IMR-90 (cell line): ENCODE measurements around the gene AHNAK2. TPM values are rescaled to one million over a fixed set of nuclear protein-coding genes. Genes with fewer than 3 reads are reported as not detected.
A peak's percentile ranks its signal among the peaks of the same experiment; 100 is the strongest.

ENCODE experiments used
- ATAC-seq: fragments of 200-7000 bp; cut with Tn5 transposase; 2 replicates; pipeline ENCODE4 v1.9.1; 2020; ENCODE audit warnings: low read depth, mild to moderate bottlenecking, moderate library complexity
- BruUV-seq: library from RNA; stranded (reverse); fragments of 400-500 nt; replicated peaks from 2 replicates; lab custom pipeline; 2021; lab: Mats Ljungman, UMichigan
- CTCF ChIA-PET: fragments of 300-600 bp; formaldehyde crosslinking; extraction: SDS; loops from one replicate; lab custom pipeline; 2021; ENCODE audit warnings: antibody characterized with exemption; lab: Yijun Ruan, JAX
- POLR2A ChIA-PET: fragments of 300-600 bp; sonication (Branson Sonifier 250); formaldehyde crosslinking; loops from one replicate; lab custom pipeline; 2022; ENCODE audit warnings: antibody characterized with exemption; ENCODE audit not compliant: unreplicated experiment; lab: Charles Lee
- DNase-seq: peaks from one replicate; pipeline ENCODE4 v3.0.0; 2013
- H2AFZ ChIP-seq: replicated peaks from 2 replicates; pipeline ENCODE3; 2013; ENCODE audit warnings: low read length, mild to moderate bottlenecking; ENCODE audit not compliant: poor library complexity
- H2AK5ac ChIP-seq: 2 replicates; pipeline ENCODE4 v1.6.1; 2013; ENCODE audit warnings: low read depth, low read length, inconsistent platforms
- H2AK9ac ChIP-seq: replicated peaks from 2 replicates; pipeline ENCODE3; 2013; ENCODE audit warnings: mild to moderate bottlenecking, low read depth, low read length, moderate library complexity; ENCODE audit not compliant: poor library complexity
- H2BK120ac ChIP-seq: 2 replicates; pipeline ENCODE4 v1.6.1; 2013; ENCODE audit warnings: low read depth, low read length, inconsistent platforms
- H2BK15ac ChIP-seq: 3 replicates; pipeline ENCODE4 v1.6.1; 2013; ENCODE audit warnings: low read depth, low read length, inconsistent platforms
- H2BK20ac ChIP-seq: 2 replicates; pipeline ENCODE4 v1.6.1; 2013; ENCODE audit warnings: low read depth, mild to moderate bottlenecking, inconsistent platforms, low read length, moderate library complexity
- H2BK5ac ChIP-seq: 2 replicates; pipeline ENCODE4 v1.6.1; 2013; ENCODE audit warnings: mild to moderate bottlenecking, low read depth, low read length, inconsistent platforms; ENCODE audit not compliant: poor library complexity, severe bottlenecking
- H3K14ac ChIP-seq: replicated peaks from 2 replicates; pipeline ENCODE4 v1.6.1; 2013; ENCODE audit warnings: low read depth, low read length, inconsistent platforms
- H3K18ac ChIP-seq: 2 replicates; pipeline ENCODE4 v1.6.1; 2013; ENCODE audit warnings: low read depth, low read length, control low read depth
- H3K23ac ChIP-seq: 2 replicates; pipeline ENCODE4 v1.6.1; 2013; ENCODE audit warnings: low read depth, low read length, inconsistent platforms
- H3K27ac ChIP-seq: 2 replicates; pipeline ENCODE4 v1.5.1; 2013; ENCODE audit warnings: mild to moderate bottlenecking, control low read depth, low read length; ENCODE audit not compliant: insufficient read depth
- H3K27me3 ChIP-seq: 2 replicates; pipeline ENCODE4 v1.6.1; 2013; ENCODE audit warnings: low read length; ENCODE audit not compliant: control insufficient read depth, insufficient read depth
- H3K36me3 ChIP-seq: 2 replicates; pipeline ENCODE4 v1.6.1; 2013; ENCODE audit warnings: low read length, mixed read lengths; ENCODE audit not compliant: control insufficient read depth, insufficient read depth
- H3K4ac ChIP-seq: 2 replicates; pipeline ENCODE4 v1.6.1; 2013; ENCODE audit warnings: low read depth, low read length, inconsistent platforms
- H3K4me1 ChIP-seq: 2 replicates; pipeline ENCODE4 v1.6.1; 2013; ENCODE audit warnings: low read length, mixed read lengths; ENCODE audit not compliant: control insufficient read depth, insufficient read depth
- H3K4me2 ChIP-seq: 2 replicates; pipeline ENCODE4 v1.6.1; 2013; ENCODE audit warnings: low read depth, mild to moderate bottlenecking, control low read depth, low read length, moderate library complexity
- H3K4me3 ChIP-seq: 2 replicates; pipeline ENCODE4 v1.5.1; 2013; ENCODE audit warnings: low read depth, mild to moderate bottlenecking, control low read depth, low read length, moderate library complexity; ENCODE audit not compliant: insufficient read depth
- H3K56ac ChIP-seq: 2 replicates; pipeline ENCODE4 v1.6.1; 2013; ENCODE audit warnings: low read length, inconsistent platforms; ENCODE audit not compliant: insufficient read depth; ENCODE audit errors: extremely low read depth
- H3K79me1 ChIP-seq, 2 experiments: 2 replicates each; pipeline ENCODE4 v1.6.1; 2013; ENCODE audit warnings: low read length in 2 of 2, inconsistent platforms in 1 of 2, low read depth in 1 of 2
- H3K9ac ChIP-seq: 2 replicates; pipeline ENCODE4 v1.6.1; 2013; ENCODE audit warnings: low read depth, low read length, control low read depth
- H3K9me1 ChIP-seq: 2 replicates; pipeline ENCODE4 v1.6.1; 2013; ENCODE audit warnings: low read length, inconsistent platforms; ENCODE audit not compliant: insufficient read depth
- H3K9me3 ChIP-seq: 2 replicates; pipeline ENCODE4 v1.6.1; 2013; ENCODE audit warnings: low read length; ENCODE audit not compliant: control insufficient read depth, insufficient read depth
- H4K20me1 ChIP-seq: 2 replicates; pipeline ENCODE4 v1.6.1; 2013; ENCODE audit warnings: low read length, inconsistent platforms; ENCODE audit not compliant: insufficient read depth
- H4K5ac ChIP-seq: 2 replicates; pipeline ENCODE4 v1.6.1; 2013; ENCODE audit warnings: mild to moderate bottlenecking, low read depth, low read length, control low read depth
- H4K8ac ChIP-seq, 2 experiments: 2 replicates each; pipeline ENCODE4 v1.6.1; 2013; ENCODE audit warnings: low read depth in 2 of 2, low read length in 2 of 2, control low read depth in 1 of 2, inconsistent platforms in 1 of 2
- H4K91ac ChIP-seq: 2 replicates; pipeline ENCODE4 v1.6.1; 2013; ENCODE audit warnings: low read depth, low read length, inconsistent platforms; ENCODE audit not compliant: insufficient read depth
- BHLHE40 ChIP-seq: fragments of 150-350 bp; IDR thresholded peaks from 2 replicates; pipeline ENCODE4 v1.6.1; 2016; ENCODE audit warnings: mild to moderate bottlenecking, low read depth, low read length
- CEBPB ChIP-seq: IDR thresholded peaks from 2 replicates; pipeline ENCODE4 v1.6.1; 2012; ENCODE audit warnings: low read depth, low read length, improper control_type of control experiment
- CHD1 ChIP-seq: IDR thresholded peaks from 2 replicates; pipeline ENCODE4 v1.6.1; 2012; ENCODE audit warnings: low read depth, low read length, improper control_type of control experiment
- CTCF ChIP-seq: conservative IDR thresholded peaks from 2 replicates; pipeline ENCODE4 v1.5.1; 2012; ENCODE audit warnings: mild to moderate bottlenecking, low read depth, low read length, improper control_type of control experiment
- ELK1 ChIP-seq: fragments of 150-350 bp; IDR thresholded peaks from 2 replicates; pipeline ENCODE4 v1.6.1; 2016; ENCODE audit warnings: low read depth, mild to moderate bottlenecking, low read length, moderate library complexity, borderline replicate concordance
- FOS ChIP-seq: fragments of 150-350 bp; IDR thresholded peaks from 2 replicates; pipeline ENCODE4 v1.6.1; 2016; ENCODE audit warnings: low read depth, low read length
- MAFK ChIP-seq: IDR thresholded peaks from 2 replicates; pipeline ENCODE4 v1.6.1; 2012; ENCODE audit warnings: low read depth, low read length, improper control_type of control experiment
- MAZ ChIP-seq: IDR thresholded peaks from 2 replicates; pipeline ENCODE4 v1.6.1; 2012; ENCODE audit warnings: low read depth, mild to moderate bottlenecking, low read length, improper control_type of control experiment, moderate library complexity, borderline replicate concordance
- MXI1 ChIP-seq: IDR thresholded peaks from 2 replicates; pipeline ENCODE4 v1.6.1; 2012; ENCODE audit warnings: low read depth, mild to moderate bottlenecking, low read length, moderate library complexity, borderline replicate concordance
- NFE2L2 ChIP-seq: fragments of 150-350 bp; IDR thresholded peaks from 2 replicates; pipeline ENCODE4 v1.6.1; 2016; ENCODE audit warnings: low read depth, mild to moderate bottlenecking, low read length
- POLR2A ChIP-seq: IDR thresholded peaks from 2 replicates; pipeline ENCODE4 v1.6.1; 2012; ENCODE audit warnings: mild to moderate bottlenecking, low read depth, low read length
- RAD21 ChIP-seq: IDR thresholded peaks from 2 replicates; pipeline ENCODE4 v1.6.1; 2012; ENCODE audit warnings: low read length, improper control_type of control experiment
- RCOR1 ChIP-seq: IDR thresholded peaks from 2 replicates; pipeline ENCODE4 v1.6.1; 2012; ENCODE audit warnings: mild to moderate bottlenecking, low read length, improper control_type of control experiment; ENCODE audit not compliant: insufficient replicate concordance
- RFX5 ChIP-seq: IDR thresholded peaks from 2 replicates; pipeline ENCODE4 v1.8.0; 2012; ENCODE audit warnings: low read depth, mild to moderate bottlenecking, low read length, moderate library complexity
- SMC3 ChIP-seq: fragments of 150-350 bp; IDR thresholded peaks from 2 replicates; pipeline ENCODE4 v1.6.1; 2016; ENCODE audit warnings: low read depth, mild to moderate bottlenecking, antibody characterized with exemption, low read length, moderate library complexity
- USF2 ChIP-seq: fragments of 150-350 bp; IDR thresholded peaks from 2 replicates; pipeline ENCODE4 v1.6.1; 2017; ENCODE audit warnings: mild to moderate bottlenecking, antibody characterized with exemption, low read length, low read depth
- WGBS, 2 experiments: methylation state at CpG; one replicate each; pipeline versions ENCODE4 v1.1.5 to v1.1.7; 2013; ENCODE audit warnings: missing lambda C conversion rate in 2 of 2; ENCODE audit not compliant: insufficient read length in 1 of 2; ENCODE audit errors: extremely low coverage in 2 of 2; 5-methylcytosine and 5-hydroxymethylcytosine counted together
- dilution Hi-C: fragments of 300-500 bp; cut with HindIII; formaldehyde crosslinking; loops from one replicate; pipeline ENCODE4 v1.14.3; 2018; ENCODE audit warnings: low sequenced_read_pairs; ENCODE audit not compliant: unreplicated experiment
- in situ Hi-C: fragments of 300-500 bp; cut with MboI; formaldehyde crosslinking; loops from 3 replicates; pipeline ENCODE4 v1.14.3; 2019; ENCODE audit warnings: low sequenced_read_pairs, inconsistent platforms, mixed read lengths
- intact Hi-C: fragments of 100-400 bp; cut with micrococcal nuclease; formaldehyde crosslinking; loops from 2 replicates; pipeline ENCODE4 v1.10.0; 2022
- polyA plus RNA-seq, 3 experiments: library from polyadenylated mRNA; depleted of rRNA; stranded (reverse); fragments of >200 nt; gene quantifications; 2 replicates each; pipeline ENCODE4 v1.2.3, GENCODE V29; 2012; ENCODE audit warnings: low replicate concordance in 1 of 3
- total RNA-seq: library from RNA; depleted of rRNA; stranded (reverse); fragments of >200 nt; gene quantifications from 2 replicates; pipeline ENCODE4 v1.2.3, GENCODE V29; 2012

AHNAK2 gene
- total and polyA plus RNA-seq, 2 of the 4 experiments (the other 2 are of a cell fraction), result 2.6 to 7.9 TPM

DNA sequence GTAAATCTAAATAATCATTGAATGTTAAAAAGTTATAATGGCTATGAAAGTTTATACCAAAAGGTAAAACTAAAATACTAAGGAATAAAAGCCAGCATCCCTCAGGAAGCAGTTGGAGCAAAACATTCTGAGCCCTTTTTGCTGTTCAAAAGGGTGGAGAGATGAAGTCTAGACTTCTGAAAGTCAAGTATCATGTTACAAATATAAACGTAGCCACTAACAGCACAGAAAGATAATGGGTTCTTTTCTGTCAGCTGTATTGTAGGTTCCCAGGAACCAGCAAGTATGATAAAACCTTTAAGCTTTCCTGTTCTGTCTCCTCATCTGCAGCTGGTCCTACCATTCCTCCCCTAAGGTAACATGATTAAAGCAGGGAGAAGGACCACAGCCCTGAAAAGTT lies 69.9 kb downstream of the AHNAK2 start:
- Histone ChIP-seq H3K27ac (no peak overlapping the region), H4K5ac (no peak overlapping the region), H3K9me1 (no peaks in the 10 kb centered on the region), H3K9me3 (peaks cover 17% of the 10 kb centered on the region), H3K27me3 (peaks cover 26% of the 10 kb centered on the region), H4K20me1 (no peaks in the 10 kb centered on the region), H3K14ac (no peak overlapping the region), H3K36me3 (no peaks in the 10 kb centered on the region), H3K23ac (no peak overlapping the region), H4K91ac (no peak overlapping the region), H2AK5ac (no peak overlapping the region), H3K4me3 (no peak overlapping the region), H3K4me2 (no peak overlapping the region), H2AFZ (no peak overlapping the region), H3K18ac (no peak overlapping the region), H2BK120ac (no peak overlapping the region), H3K79me1 (no peaks in the 10 kb centered on the region), H4K8ac (no peak overlapping the region), H3K56ac (no peak overlapping the region), H2AK9ac (no peak overlapping the region), H3K4ac (no peak overlapping the region), H2BK5ac (no peak overlapping the region), H2BK20ac (no peak overlapping the region), H2BK15ac (no peak overlapping the region), H3K9ac (no peak overlapping the region), H3K4me1 (peaks cover 2% of the 10 kb centered on the region; the same call in 1 of the 2 replicates)
- dilution Hi-C loops (no loop called here), in situ Hi-C loops (no loop called here), intact Hi-C loops (no loop called here)
- ChIA-PET POLR2A (no interaction called here), CTCF (no interaction called here)
- BruUV-seq, result no TSS peak
- ATAC-seq, result peak; percentile 62; the same call in 1 of the 2 replicates
- TF ChIP-seq RCOR1 (no peak), SMC3 (no peak), NFE2L2 (no peak), ELK1 (no peak), CEBPB (no peak), USF2 (no peak), MAZ (no peak), RFX5 (no peak), BHLHE40 (no peak), CTCF (no peak), POLR2A (no peak), RAD21 (no peak), MXI1 (no peak), FOS (no peak), CHD1 (no peak), MAFK (no peak)
- DNase-seq, result peak; percentile 28
- WGBS, 2 experiments, result no CpG with 5 or more reads among the region's 1 CpG
